SU-DHL-6 (cell line): ENCODE results near the gene TRMT1.

ENCODE experiments used
- H2AFZ ChIP-seq: fragments of 200-600 bp; sonication (generic); 2 replicates; pipeline ENCODE4 v1.6.1; 2014; ENCODE audit warnings: low read depth, mild to moderate bottlenecking, moderate library complexity, mixed read lengths, antibody characterized with exemption, low read length; ENCODE audit not compliant: severe bottlenecking
- H3F3A ChIP-seq: fragments of 200-600 bp; shearing (Covaris generic); 2 replicates; pipeline ENCODE4 v1.6.0; 2016; ENCODE audit warnings: antibody characterized with exemption, mild to moderate bottlenecking; ENCODE audit not compliant: insufficient read depth
- H3K27ac ChIP-seq: fragments of 200-600 bp; sonication (generic); 2 replicates; pipeline ENCODE4 v1.5.1; 2016; ENCODE audit warnings: low read depth, mild to moderate bottlenecking, low read length, moderate library complexity, mixed read lengths
- H3K27me3 ChIP-seq: fragments of 200-600 bp; sonication (generic), shearing (Covaris generic); 2 replicates; pipeline ENCODE4 v1.6.0; 2014; ENCODE audit warnings: mild to moderate bottlenecking, low read length
- H3K36me3 ChIP-seq: fragments of 200-600 bp; sonication (generic); 2 replicates; pipeline ENCODE4 v1.6.1; 2014; ENCODE audit warnings: mild to moderate bottlenecking, low read length, mixed read lengths
- H3K4me2 ChIP-seq: fragments of 300-600, 200-600 bp; shearing (Covaris generic), sonication (generic); 2 replicates; pipeline ENCODE4 v1.6.0; 2014; ENCODE audit warnings: low read length, low read depth, mild to moderate bottlenecking; ENCODE audit not compliant: poor library complexity, severe bottlenecking
- H3K4me3 ChIP-seq: fragments of 200-600 bp; sonication (generic); 2 replicates; pipeline ENCODE4 v1.5.1; 2014; ENCODE audit warnings: antibody characterized with exemption, low read length, mild to moderate bottlenecking, mixed read lengths; ENCODE audit not compliant: insufficient read depth, poor library complexity, severe bottlenecking
- H3K79me2 ChIP-seq: fragments of 200-600 bp; sonication (generic); 2 replicates; pipeline ENCODE4 v1.6.1; 2014; ENCODE audit warnings: mild to moderate bottlenecking, low read length, moderate library complexity; ENCODE audit not compliant: insufficient read depth
- H3K9ac ChIP-seq: fragments of 200-600 bp; sonication (generic); 2 replicates; pipeline ENCODE4 v1.7.0; 2014; ENCODE audit warnings: mild to moderate bottlenecking, low read length
- H3K9me2 ChIP-seq: fragments of 200-600 bp; sonication (generic); replicated peaks from 2 replicates; pipeline ENCODE4 v1.6.1; 2014; ENCODE audit warnings: low read length; ENCODE audit not compliant: insufficient read depth
- H3K9me3 ChIP-seq: fragments of 200-600 bp; sonication (generic); 2 replicates; pipeline ENCODE4 v1.6.1; 2014; ENCODE audit warnings: low read length, mixed read lengths; ENCODE audit not compliant: insufficient read depth
- H4K20me1 ChIP-seq: fragments of 200-600 bp; sonication (generic); 2 replicates; pipeline ENCODE4 v1.6.1; 2014; ENCODE audit warnings: low read depth, mild to moderate bottlenecking, antibody characterized with exemption, low read length, moderate library complexity, mixed read lengths
- CTCF ChIP-seq: fragments of 200-600 bp; sonication (generic); IDR thresholded peaks from one replicate; pipeline ENCODE4 v1.5.1; 2017; ENCODE audit warnings: antibody characterized with exemption, mild to moderate bottlenecking, low read length, moderate library complexity; ENCODE audit not compliant: insufficient read depth, poor library complexity, severe bottlenecking
- EZH2phosphoT487 ChIP-seq: fragments of 200-600 bp; sonication (generic), shearing (Covaris generic); conservative IDR thresholded peaks from 2 replicates; pipeline ENCODE4 v1.6.1; 2018; ENCODE audit warnings: mild to moderate bottlenecking, antibody characterized with exemption, low read length, moderate library complexity, mixed read lengths

The TRMT1 gene

DNA sequence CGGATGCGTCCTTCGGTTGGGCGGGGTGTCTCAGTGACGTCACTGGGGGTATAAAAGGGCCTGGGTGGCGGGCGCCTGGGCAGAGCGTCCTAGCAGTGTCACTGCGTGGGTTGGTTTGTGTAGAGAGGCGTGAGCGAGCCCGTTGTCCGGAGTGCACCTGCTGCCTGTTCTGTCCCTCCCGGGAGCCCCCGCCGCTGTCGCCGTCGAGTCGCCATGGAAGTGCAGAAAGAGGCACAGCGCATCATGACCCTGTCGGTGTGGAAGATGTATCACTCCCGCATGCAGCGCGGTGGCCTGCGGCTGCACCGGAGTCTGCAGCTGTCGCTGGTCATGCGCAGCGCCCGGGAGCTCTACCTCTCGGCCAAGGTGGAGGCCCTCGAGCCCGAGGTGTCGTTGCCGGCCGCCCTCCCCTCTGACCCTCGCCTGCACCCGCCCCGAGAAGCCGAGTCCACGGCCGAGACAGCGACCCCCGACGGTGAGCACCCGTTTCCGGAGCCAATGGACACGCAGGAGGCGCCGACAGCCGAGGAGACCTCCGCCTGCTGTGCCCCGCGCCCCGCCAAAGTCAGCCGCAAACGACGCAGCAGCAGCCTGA is 36.5 kb upstream of the TRMT1 start:
- Histone ChIP-seq H3K27ac (peak overlapping the region; percentile 90), H3K27me3 (no peaks in the 10 kb centered on the region), H3K9me3 (no peaks in the 10 kb centered on the region), H3K9me2 (no peaks in the 10 kb centered on the region), H4K20me1 (no peaks in the 10 kb centered on the region; the same call in 1 of the 2 replicates), H3K4me2 (peak overlapping the region; percentile 82), H3K9ac (peak overlapping the region; percentile 91), H2AFZ (no peak overlapping the region), H3K79me2 (peaks cover 19% of the 10 kb centered on the region), H3K4me3 (peak overlapping the region; percentile 73), H3F3A (peaks cover 37% of the 10 kb centered on the region), H3K36me3 (no peaks in the 10 kb centered on the region; the same call in 1 of the 2 replicates)
- TF ChIP-seq CTCF, result peak; percentile 22
- TF ChIP-seq EZH2phosphoT487, result no peak

DNA sequence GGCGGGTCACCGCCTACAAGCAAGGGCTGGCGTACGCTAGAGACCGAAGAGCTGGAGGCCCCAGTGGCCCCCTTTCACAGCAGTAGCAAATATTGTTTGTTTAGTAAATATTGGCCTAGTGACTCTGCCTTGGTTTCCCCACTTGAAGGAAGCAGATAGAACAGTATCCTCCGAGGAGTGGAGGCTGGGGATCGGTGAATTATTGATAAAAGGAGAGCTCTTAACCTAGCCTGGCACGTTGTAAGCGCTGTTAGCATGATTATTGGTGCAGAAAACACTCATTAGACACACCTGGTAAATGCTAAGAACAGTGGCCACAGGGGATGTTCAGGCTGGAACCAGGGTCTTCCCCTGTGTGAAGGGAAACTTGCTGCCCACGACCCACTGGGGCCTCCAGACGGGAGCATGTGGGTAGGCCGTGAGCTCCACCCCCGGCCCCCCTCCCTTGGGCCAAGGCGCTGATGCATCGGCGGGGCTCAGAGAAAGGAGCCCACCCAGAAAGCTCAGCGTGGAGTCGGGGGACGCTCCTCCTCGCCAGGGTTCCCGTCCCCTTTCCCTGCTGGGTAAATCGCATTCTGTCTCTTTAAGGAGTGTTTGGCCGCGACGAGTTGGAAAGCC is 35.9 kb upstream of the TRMT1 start:
- Histone ChIP-seq H3K79me2 (peaks cover 19% of the 10 kb centered on the region), H3K27me3 (no peaks in the 10 kb centered on the region), H3K9me3 (no peaks in the 10 kb centered on the region), H3K4me2 (peak overlapping the region; percentile 82), H3K27ac (peak overlapping the region; percentile 90), H3K9ac (peak overlapping the region; percentile 91), H2AFZ (peak overlapping the region; percentile 63), H4K20me1 (no peaks in the 10 kb centered on the region; the same call in 1 of the 2 replicates), H3K4me3 (peak overlapping the region; percentile 73), H3F3A (peaks cover 34% of the 10 kb centered on the region), H3K9me2 (no peaks in the 10 kb centered on the region), H3K36me3 (no peaks in the 10 kb centered on the region; the same call in 1 of the 2 replicates)
- TF ChIP-seq CTCF, result no peak
- TF ChIP-seq EZH2phosphoT487, result no peak

GRCh38 chr19:13151605-13152355 is 35.2 kb upstream of the TRMT1 start:
- no peak for TF ChIP-seq CTCF
- TF ChIP-seq EZH2phosphoT487, result no peak
- Histone ChIP-seq H3F3A (peaks cover 27% of the 10 kb centered on the region), H4K20me1 (no peaks in the 10 kb centered on the region; the same call in 1 of the 2 replicates), H3K4me3 (peak overlapping the region; percentile 75), H2AFZ (peak overlapping the region; percentile 63), H3K79me2 (peaks cover 19% of the 10 kb centered on the region), H3K9ac (peak overlapping the region; percentile 91), H3K4me2 (peak overlapping the region; percentile 97), H3K27me3 (no peaks in the 10 kb centered on the region), H3K36me3 (no peaks in the 10 kb centered on the region; the same call in 1 of the 2 replicates), H3K27ac (peak overlapping the region; percentile 90), H3K9me3 (no peaks in the 10 kb centered on the region), H3K9me2 (no peaks in the 10 kb centered on the region)
